GM18505 (cell line): ENCODE results near the gene ABHD17A.
"Not testable (repeated sequence)": the region's sequence is repeated elsewhere in the genome, so short reads cannot be mapped to it uniquely, and the experiment has no call there.

Experiments
- ATAC-seq: cut with Tn5 transposase; IDR thresholded peaks from one replicate; pipeline ENCODE4 v1.9.1; 2021; ENCODE audit not compliant: unreplicated experiment
- POLR2A ChIP-seq: IDR thresholded peaks from 4 replicates; pipeline ENCODE4 v1.6.1; 2011; ENCODE audit warnings: borderline replicate concordance; ENCODE audit not compliant: insufficient read depth, insufficient read length; ENCODE audit errors: extremely low read depth

ABHD17A gene

DNA sequence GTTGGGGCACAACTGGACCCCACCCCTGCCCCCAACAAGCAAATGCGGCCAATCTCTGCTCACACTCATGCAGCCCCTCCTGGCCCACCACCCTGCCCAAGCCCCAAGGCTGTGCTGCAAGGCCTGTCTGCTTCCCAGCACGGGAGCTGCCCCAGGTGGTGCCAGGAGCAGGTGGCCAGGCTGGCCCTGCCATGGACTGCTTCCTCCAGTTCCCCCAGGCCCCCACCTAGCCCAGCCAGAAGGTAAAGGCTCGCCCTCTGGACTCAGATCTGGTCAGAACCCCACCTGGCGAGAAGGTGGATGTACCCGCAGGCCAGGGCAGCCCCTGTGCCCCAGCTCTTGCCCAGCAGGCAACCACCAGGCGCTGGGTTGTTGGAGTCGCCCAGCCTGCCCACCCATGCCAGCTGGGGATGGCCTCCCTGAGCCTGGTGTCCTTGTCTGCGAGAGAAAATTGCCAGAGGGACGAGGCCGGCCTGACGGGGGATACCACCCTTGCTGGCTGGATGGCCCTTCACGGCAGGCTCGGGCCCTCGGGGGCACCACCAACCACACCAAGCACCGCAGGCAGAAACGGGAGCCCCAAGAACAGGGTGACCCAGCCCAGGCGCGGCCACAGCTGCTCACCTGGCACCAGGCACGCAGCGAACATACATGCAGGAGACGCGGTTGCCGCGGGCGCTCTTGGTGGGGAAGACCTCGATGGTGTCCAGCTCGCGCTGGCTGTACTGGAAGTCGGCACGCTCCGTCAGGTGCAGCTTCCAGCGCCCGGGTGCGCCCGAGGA lies 4.5 kb downstream of the ABHD17A start:
- no peak for ATAC-seq
- TF ChIP-seq POLR2A = no peak

DNA sequence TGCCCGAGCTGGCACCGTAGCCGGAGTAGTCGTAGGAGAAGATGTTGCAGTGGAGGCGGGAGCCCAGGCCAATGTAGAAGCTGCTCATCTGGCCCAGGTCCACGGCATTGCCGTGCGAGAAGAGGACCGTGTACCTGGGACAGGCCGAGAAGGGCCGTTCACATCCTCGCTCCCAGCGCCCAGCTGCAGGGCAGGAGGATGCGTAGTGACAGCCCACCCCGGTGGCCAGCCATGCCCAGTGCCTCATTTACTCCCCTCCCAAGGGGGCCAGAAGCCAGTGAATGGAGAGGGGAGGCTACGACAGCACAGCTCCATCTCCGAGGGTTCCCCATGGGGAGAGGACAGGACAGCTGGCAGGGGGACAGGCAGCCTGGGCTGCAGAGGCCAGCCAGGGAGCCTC lies 5.3 kb downstream of the ABHD17A start:
- not testable (repeated sequence) for ATAC-seq

DNA sequence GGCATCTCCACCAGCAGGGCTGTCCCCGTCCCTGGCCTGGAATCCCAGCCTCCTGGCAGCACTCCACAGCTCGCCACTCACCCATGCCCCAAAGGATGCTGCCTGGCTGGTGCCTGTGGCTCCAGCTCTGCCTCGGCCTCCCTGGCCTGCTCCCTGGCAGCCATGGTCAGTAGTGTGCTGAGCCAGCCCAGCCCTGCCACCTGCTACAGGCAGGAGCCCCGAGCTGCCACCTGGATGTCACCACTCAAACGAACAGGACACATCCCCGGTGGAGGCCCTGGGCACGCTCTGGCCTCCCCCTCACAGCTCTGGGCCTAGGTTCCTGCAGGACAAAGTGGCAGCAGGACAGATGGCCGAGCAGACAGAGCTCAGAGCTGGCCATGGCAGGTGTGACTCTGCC lies 6.7 kb downstream of the ABHD17A start:
- ATAC-seq = not testable (repeated sequence)

DNA sequence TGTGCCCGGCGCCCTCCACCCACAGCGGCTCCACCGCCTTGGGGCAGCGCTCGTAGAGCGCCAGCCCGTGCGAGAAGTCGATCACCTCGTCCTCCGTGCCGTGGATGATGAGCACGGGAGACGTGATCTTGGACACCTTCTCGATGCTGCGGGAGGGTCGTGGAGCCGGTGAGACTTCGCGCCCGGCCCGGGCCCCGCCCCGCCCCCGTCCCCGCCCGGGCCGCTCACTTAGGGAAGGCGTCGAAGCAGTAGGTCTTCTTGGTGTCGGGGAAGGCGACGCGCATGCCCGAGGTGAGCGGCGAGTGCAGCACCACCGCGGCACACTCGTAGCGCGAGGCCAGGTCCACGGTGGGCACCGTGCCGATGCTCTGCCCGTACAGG lies 8.0 kb downstream of the ABHD17A start:
- ATAC-seq = not testable (repeated sequence)

DNA sequence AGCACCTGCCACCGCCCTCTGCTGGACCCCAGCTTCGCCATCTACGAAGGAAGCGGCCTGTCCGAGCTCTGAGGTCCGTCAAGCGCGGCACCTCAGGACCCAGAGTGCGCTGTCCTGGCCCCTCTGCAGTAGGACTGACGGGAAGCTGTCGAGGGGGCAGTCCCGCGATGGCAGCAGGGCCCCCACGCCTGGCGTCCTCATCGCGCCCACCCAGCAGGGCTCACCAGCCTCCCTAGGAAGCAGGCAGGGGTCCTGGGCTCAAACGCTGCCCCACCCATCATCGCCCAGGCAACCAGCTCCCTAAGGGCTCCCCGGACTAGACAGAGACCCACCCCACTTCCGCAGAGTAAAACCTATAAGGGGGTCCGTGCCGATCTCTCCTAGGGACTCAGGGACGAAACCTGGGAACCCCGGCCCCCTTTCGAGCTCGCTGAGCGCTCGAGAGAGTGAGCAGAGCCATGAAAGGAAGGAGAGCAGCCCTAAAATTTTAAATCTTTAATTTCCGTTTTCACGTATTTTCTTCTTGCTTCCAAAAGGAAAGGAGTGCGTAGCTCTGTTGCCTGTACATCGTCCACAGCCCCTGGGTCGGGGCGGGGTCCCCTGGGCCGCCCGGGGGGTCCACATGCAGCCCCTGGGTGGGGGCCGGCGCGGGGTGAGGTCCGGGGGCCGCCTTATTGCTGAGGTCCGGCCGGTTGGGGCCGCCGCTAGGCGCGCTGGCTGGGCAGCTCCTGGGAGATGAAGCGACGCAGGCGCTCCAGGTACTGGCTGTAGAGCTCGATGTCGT lies 8.6 kb downstream of the ABHD17A start:
- ATAC-seq = not testable (repeated sequence)

DNA sequence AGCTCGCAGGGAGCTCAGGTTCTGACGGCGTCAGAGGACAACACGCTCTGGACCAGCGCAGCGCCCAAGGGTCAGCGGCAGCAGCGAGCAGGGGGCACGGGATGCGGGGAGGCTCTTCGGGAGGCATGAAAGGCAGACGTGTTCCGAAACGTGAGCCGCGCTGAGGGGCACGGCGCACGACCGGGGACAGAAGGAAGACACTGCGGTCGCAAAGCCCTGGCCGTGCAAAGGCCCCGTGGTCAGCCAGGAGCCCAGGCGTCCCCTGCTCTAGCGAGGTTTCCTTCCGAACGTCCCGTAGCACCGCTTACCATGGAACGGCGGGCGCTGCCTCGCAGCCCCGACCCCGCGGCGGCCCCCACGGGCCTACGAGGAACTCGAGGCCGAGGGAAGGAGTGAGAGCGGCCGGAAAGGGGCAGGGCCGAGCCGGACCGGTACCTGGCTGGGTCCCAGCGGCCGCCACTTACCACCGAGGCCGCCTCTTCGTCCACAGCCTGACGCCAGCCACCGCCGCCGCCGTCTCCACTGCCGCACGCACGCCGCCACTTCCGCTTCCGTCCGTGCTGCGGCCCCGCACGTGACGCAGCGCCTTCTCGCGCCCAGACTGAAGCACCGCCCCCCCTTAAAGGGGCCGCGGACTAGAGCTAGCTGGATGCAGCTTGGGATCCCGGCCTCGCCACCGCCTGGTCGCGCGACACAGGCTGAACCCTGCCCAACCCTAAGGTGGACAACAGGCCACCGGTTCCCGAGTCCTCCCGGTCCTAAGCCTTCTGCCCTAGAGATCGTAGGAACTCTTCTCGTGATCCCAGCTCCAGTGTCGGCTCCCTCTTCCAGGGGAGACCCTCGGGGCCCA lies 9.4 kb downstream of the ABHD17A start:
- peak; percentile 85 for TF ChIP-seq POLR2A

DNA sequence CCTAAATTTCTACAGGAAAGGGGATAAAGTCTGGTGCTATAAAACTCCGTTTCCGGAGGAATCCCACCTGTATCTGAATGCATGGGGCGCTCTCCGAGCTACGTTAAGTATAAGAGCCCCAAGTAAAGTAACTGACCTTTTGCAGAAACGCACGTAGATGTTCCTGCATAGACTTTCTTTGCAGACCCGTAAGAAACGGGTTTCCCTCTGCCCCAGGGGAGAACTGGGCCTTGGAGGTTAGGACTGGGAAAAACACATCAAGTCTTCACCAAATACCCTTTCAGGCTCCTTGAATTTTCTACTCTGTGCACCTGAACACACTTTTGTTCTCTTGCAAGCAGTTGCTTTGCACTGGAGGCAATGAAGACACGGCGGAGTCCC lies 10.0 kb downstream of the ABHD17A start:
- peak; percentile 8 for ATAC-seq

More for the DNA sequence above, 9.4 kb downstream of the ABHD17A start:
- peak; percentile 80 for ATAC-seq

DNA sequence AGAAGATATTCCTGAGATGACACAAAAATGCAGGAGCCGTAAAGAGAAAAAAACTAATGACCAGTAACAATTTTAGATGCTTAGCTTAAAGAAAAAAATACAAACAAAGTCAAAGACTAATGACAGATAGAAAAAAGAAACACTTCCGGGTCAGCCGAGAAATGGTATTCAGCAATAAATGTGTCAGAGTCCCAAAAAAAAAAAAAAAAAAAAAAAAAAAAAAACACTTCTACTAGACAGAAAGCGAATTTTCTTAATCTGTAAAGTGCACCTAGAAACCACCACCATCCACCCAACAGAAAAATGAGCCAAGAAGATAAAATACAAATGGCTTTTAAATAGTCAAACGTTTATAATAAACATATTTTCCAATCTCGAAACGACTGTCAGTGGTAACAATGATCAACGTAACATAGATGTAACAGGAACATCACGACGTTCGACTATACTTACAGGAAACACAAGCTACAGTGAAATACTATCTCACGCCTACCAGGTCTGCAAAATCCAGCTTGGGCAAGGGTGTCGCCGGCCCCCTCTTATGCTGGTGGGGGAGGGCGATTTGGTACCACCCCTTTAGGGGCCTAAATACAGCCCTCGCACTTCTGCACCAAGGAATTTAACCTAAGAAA lies 10.6 kb downstream of the ABHD17A start:
- ATAC-seq = no peak
- no peak for TF ChIP-seq POLR2A

DNA sequence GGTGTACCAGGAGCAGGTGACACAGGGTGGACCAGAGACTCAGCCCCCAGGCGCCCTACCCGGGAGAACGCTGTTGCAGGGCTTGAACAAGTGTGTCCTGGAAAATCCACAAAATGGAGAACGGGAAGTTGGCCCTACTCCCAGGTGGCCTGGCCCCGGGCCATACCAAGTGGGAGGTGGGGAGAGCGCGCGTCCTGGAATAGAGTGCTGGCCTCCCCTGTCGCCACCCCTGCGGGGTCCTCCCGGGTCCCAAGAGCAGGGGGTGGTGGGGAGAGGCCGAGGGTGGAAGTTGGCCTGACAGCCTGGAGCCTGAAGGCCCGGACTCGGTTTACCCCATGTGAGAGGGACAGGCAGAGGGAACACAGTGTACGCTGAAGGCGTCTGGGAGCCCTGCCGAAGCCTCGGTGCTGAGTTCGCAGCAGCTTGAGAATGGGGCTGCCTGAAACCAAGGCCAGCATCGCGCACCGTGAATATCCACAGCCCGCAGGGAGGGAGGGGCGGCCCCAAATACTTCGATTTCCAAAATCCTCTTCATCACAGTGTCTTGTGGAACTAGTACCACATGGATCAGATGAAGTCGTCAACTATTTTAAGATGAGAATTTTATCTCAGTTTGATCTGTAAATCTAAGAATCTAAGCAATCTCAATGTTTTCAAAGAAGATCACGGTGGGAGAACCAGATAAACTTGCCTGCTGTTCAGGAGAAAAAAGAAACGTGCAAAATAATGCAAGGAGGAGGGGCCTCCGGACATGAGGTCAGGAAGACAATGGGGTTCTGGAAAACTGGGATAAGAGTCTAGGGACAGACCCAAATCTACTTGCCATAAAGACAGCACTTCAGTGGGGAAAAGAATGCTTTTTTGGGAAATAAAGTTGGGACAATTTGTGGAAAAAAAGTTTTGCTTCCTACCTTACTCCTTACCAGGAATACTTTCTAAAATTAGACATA lies 11.5 kb downstream of the ABHD17A start:
- ATAC-seq = no peak
- no peak for TF ChIP-seq POLR2A

DNA sequence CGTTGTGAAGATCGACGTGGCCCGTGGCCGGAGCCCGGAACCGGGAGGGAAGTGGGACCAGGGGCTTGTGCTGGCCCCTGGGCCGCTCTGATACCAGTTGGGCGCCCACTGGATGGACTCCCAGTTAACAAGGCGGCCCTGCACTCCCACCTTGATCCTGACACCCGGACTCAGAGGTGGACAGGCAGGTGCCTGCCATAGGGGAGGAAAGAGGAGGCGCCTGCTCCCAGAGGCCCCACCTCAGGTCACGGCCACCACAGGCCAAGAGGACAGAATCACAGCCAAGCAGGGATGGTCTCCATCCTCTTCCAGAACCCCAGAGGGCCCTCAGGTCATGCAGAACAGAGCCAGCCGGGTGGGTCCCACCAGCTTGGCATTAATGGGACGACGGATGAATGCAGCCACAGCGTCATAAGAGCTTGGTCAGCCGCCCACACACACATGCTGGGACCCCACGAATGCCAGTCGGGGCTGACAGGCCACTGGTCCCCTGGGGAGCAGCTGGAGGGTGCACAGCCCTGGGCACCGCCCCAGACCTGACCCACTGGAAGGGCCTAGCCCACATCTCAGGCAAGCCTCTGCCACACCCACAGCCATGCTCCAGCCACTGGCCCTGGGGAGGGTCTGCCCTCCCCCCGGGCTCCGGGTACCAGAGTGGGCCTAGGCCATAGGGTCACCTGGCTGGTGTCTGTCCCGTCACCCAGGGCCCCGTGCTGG lies 12.3 kb downstream of the ABHD17A start:
- ATAC-seq = no peak
- no peak for TF ChIP-seq POLR2A

DNA sequence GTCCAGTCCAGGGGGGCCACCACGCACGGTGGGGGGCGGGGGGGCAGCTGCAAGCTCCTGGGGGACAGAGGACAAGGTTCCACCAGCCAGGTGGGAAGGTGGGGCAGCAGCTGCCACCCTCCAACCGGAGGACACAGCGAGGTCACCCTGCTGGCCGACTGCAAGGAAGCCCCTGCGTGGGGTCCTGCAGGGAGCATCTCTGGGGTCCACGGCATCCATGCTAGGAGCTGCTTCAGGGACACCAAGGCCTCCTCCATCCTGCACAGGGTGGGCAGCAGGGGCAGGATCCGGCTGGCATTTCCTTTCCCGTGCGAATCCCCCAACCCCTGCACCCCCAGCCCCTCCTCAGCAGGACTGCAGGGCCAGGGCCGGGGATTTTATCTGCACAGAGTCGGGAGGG lies 13.7 kb downstream of the ABHD17A start:
- no peak for TF ChIP-seq POLR2A
- ATAC-seq = no peak

DNA sequence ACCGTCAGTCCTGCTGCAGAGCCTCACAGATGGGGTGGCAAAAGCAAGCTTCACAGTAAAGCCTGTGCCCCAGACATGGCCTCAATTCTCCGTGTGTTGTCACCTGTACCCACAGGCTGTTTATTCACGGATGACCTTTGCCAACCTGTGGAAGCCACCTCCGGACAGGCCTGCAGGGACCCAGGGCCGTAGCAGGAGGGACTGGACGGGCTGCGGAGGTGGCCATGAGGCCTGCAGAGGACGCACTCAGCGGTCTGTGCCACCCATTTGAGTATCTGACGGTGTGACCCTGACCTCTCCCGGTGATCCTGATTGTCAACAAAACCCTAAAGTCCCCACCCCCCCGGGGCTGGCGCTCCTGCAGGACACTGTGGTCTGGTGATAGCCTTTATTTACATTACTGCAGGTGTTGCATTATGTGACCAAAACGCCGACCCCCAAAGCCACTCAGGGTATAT lies 14.1 kb downstream of the ABHD17A start:
- no peak for ATAC-seq
- no peak for TF ChIP-seq POLR2A
